Measurements from ENCODE around the gene CPNE5. TPM values are rescaled to one million over a fixed set of nuclear protein-coding genes. Genes with fewer than 3 reads are reported as not detected.

CPNE5 gene
- total and polyA plus RNA-seq, 7 experiments from 2014 or later = 0.09 to 5.1 (median 1.3) TPM; not detected in 1

DNA sequence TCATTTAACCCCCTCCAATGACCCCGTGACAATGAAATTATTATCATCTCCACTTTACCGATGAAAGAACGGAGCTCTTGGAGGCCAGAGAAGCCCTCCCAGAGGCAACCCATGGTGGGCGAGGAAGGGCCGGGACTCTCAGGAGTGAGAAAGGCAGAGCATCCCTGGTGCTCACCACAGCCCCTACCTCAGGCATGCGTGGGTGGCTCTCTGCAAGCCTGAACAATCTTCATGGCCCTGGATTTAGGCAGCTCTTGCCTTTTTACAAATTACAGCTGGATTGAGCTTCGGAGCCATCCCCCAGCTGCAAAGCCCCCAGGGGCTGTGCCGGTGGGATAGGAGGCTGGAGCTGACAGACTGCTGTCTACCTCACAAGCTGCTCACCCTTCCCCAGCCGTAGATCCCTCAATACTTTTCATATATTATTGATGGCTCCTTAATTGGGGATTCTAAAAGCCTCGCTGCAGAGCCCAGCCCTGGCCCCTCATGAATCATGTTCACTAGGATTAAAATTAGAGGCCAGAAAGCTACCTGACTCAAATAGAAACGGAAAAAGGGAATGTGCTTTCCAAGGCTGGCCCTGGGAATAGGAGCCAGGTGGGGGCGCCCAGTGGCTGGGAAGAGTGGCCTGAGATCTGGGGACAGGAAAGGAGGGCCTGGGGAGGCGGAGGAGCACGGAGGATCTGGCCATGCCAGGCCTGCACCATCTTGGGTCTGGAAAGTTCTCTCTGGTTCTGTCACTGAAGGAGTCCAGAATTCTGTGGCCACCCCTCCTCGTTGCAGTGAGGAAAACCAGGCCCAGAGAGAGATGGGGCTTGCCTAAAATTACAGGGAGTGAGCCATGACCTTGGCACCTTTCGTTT is 29.1 kb downstream of the CPNE5 start:
- DNase-seq (no peak), ATAC-seq (no peak)
- Mint-ChIP-seq H3K4me3 (no peak overlapping the region), H3K36me3 (no peaks in the 10 kb centered on the region), H3K9me3 (no peaks in the 10 kb centered on the region), H3K4me1 (peaks cover 0 to 3% (median 0%) of the 10 kb centered on the region in 7 donors), H3K27me3 (peaks cover 0 to 21% (median 5%) of the 10 kb centered on the region in 5 donors), H3K27ac (no peak overlapping the region)
- Histone ChIP-seq H3K4me1 (ENCODE audit: control insufficient read depth in 2 of 2, insufficient read depth in 2 of 2, low read length in 2 of 2) (no peaks in the 10 kb centered on the region), H3K4me3 (ENCODE audit: low read length) (no peak overlapping the region), H3K36me3 (ENCODE audit: control insufficient read depth in 2 of 3, insufficient read depth in 3 of 3, low read length in 3 of 3) (no peaks in the 10 kb centered on the region), H3K9me3 (ENCODE audit: control insufficient read depth in 2 of 3, low read length in 3 of 3) (no peaks in the 10 kb centered on the region), H3K27me3 (ENCODE audit: control insufficient read depth in 2 of 2, insufficient read depth in 2 of 2, low read length in 2 of 2) (no peaks in the 10 kb centered on the region), H3K27ac (ENCODE audit: low read depth, low read length) (no peak overlapping the region)
- POLR2A ChIA-PET = no interaction called here
- CTCF ChIA-PET = no interaction called here
- intact Hi-C loops (cut with micrococcal nuclease) = no loop called here

GRCh38 chr6:36809156-36809555 is 30.1 kb downstream of the CPNE5 start:
- Mint-ChIP-seq H3K4me1 (peaks cover 0 to 3% (median 0%) of the 10 kb centered on the region in 7 donors), H3K27ac (no peak overlapping the region), H3K36me3 (no peaks in the 10 kb centered on the region), H3K27me3 (peaks cover 0 to 27% (median 5%) of the 10 kb centered on the region in 5 donors), H3K9me3 (no peaks in the 10 kb centered on the region), H3K4me3 (no peak overlapping the region)
- Histone ChIP-seq H3K36me3 (ENCODE audit: control insufficient read depth in 2 of 3, insufficient read depth in 3 of 3, low read length in 3 of 3) (no peaks in the 10 kb centered on the region), H3K9me3 (ENCODE audit: control insufficient read depth in 2 of 3, low read length in 3 of 3) (no peaks in the 10 kb centered on the region), H3K27me3 (ENCODE audit: control insufficient read depth in 2 of 2, insufficient read depth in 2 of 2, low read length in 2 of 2) (no peaks in the 10 kb centered on the region), H3K4me3 (ENCODE audit: low read length) (no peak overlapping the region), H3K4me1 (ENCODE audit: control insufficient read depth in 2 of 2, insufficient read depth in 2 of 2, low read length in 2 of 2) (no peaks in the 10 kb centered on the region), H3K27ac (ENCODE audit: low read depth, low read length) (no peak overlapping the region)
- POLR2A ChIA-PET = no interaction called here
- no peak for ATAC-seq
- DNase-seq = no peak
- intact Hi-C loops (cut with micrococcal nuclease) = no loop called here
- CTCF ChIA-PET = interaction anchor here (1.0 kb wide), 1 partner anchor 19 kb away, joined by 3 read pairs; no protein-coding TSS in a partner anchor

DNA sequence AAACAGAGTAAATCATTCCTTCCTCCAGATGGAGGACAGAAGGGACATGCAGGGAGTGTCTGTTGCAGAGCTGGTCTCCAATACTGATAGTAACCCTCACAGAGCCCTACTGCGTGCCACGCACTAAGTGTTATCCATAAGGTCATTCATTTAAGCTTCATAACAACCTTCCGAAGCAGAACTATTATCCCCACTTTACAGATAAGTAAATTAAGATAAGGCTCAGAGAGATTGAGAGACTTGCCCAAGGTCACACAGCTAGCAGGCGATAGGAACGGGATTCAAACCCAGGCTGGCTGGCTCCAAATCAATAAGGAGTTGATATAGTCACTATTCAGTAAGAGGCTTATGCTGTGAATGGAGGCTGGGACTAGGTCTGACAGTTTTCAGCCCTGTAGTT is 30.6 kb downstream of the CPNE5 start:
- H3K4me1 ChIP-seq (ENCODE audit: control insufficient read depth in 2 of 2, insufficient read depth in 2 of 2, low read length in 2 of 2) = no peaks in the 10 kb centered on the region
- Mint-ChIP-seq H3K9me3 (no peaks in the 10 kb centered on the region), H3K4me1 (peaks cover 0 to 3% (median 0%) of the 10 kb centered on the region in 7 donors), H3K36me3 (no peaks in the 10 kb centered on the region), H3K4me3 (no peak overlapping the region), H3K27ac (no peak overlapping the region), H3K27me3 (peaks cover 0 to 32% (median 5%) of the 10 kb centered on the region in 5 donors)
- H3K4me3 ChIP-seq (ENCODE audit: low read length) = no peak overlapping the region
- DNase-seq (no peak), ATAC-seq (no peak)
- no peaks in the 10 kb centered on the region for H3K36me3 ChIP-seq (ENCODE audit: control insufficient read depth in 2 of 3, insufficient read depth in 3 of 3, low read length in 3 of 3)
- ChIA-PET POLR2A (no interaction called here), CTCF (interaction anchor here (1.0 kb wide), 1 partner anchor 18 kb away, joined by 3 read pairs; no protein-coding TSS in a partner anchor)
- no peaks in the 10 kb centered on the region for H3K9me3 ChIP-seq (ENCODE audit: control insufficient read depth in 2 of 3, low read length in 3 of 3)
- intact Hi-C loops (cut with micrococcal nuclease) = no loop called here
- no peak overlapping the region for H3K27ac ChIP-seq (ENCODE audit: low read depth, low read length)
- H3K27me3 ChIP-seq (ENCODE audit: control insufficient read depth in 2 of 2, insufficient read depth in 2 of 2, low read length in 2 of 2) = no peaks in the 10 kb centered on the region

DNA sequence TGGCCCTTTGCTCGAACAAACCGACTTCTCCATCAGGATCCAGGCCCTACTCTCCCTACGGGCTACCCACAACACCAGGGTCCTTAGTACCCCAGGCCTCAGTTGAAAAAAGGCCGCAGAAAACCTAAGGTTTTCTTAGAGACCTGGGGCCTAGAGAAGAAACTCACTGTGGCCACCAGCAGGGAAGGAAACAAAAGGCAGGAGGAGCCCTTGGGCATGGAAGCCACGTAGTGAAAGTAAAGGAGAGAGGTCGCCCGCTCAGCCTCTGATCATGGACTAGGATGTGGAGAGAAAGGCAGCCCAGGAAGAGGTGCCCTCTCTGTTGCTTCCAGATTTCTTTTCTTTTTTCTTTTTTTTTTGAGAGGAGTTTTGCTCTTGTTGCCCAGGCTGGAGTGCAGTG is 31.5 kb downstream of the CPNE5 start:
- peaks cover 0 to 33% (median 5%) of the 10 kb centered on the region in 5 donors for H3K27me3 Mint-ChIP-seq
- Histone ChIP-seq H3K36me3 (ENCODE audit: control insufficient read depth in 2 of 3, insufficient read depth in 3 of 3, low read length in 3 of 3) (no peaks in the 10 kb centered on the region), H3K27me3 (ENCODE audit: control insufficient read depth in 2 of 2, insufficient read depth in 2 of 2, low read length in 2 of 2) (no peaks in the 10 kb centered on the region), H3K9me3 (ENCODE audit: control insufficient read depth in 2 of 3, low read length in 3 of 3) (no peaks in the 10 kb centered on the region), H3K4me3 (ENCODE audit: low read length) (no peak overlapping the region), H3K4me1 (ENCODE audit: control insufficient read depth in 2 of 2, insufficient read depth in 2 of 2, low read length in 2 of 2) (no peaks in the 10 kb centered on the region), H3K27ac (ENCODE audit: low read depth, low read length) (no peak overlapping the region)
- ChIA-PET CTCF (no interaction called here), POLR2A (no interaction called here)
- peak overlapping the region in 1 of 9 donors; percentile 32 for H3K27ac Mint-ChIP-seq
- H3K36me3 Mint-ChIP-seq = no peaks in the 10 kb centered on the region
- H3K4me3 Mint-ChIP-seq = no peak overlapping the region
- DNase-seq = no peak
- H3K4me1 Mint-ChIP-seq = peaks cover 0 to 3% (median 0%) of the 10 kb centered on the region in 7 donors
- intact Hi-C loops (cut with micrococcal nuclease) = no loop called here
- no peaks in the 10 kb centered on the region for H3K9me3 Mint-ChIP-seq
- no peak for ATAC-seq

GRCh38 chr6:36807143-36807542 is 32.1 kb downstream of the CPNE5 start:
- intact Hi-C loops (cut with micrococcal nuclease) = no loop called here
- Histone ChIP-seq H3K27me3 (ENCODE audit: control insufficient read depth in 2 of 2, insufficient read depth in 2 of 2, low read length in 2 of 2) (no peaks in the 10 kb centered on the region), H3K4me3 (ENCODE audit: low read length) (no peak overlapping the region), H3K27ac (ENCODE audit: low read depth, low read length) (no peak overlapping the region), H3K36me3 (ENCODE audit: control insufficient read depth in 2 of 3, insufficient read depth in 3 of 3, low read length in 3 of 3) (no peaks in the 10 kb centered on the region), H3K4me1 (ENCODE audit: control insufficient read depth in 2 of 2, insufficient read depth in 2 of 2, low read length in 2 of 2) (no peaks in the 10 kb centered on the region), H3K9me3 (ENCODE audit: control insufficient read depth in 2 of 3, low read length in 3 of 3) (no peaks in the 10 kb centered on the region)
- H3K9me3 Mint-ChIP-seq = no peaks in the 10 kb centered on the region
- H3K27me3 Mint-ChIP-seq = peaks cover 0 to 33% (median 5%) of the 10 kb centered on the region in 5 donors
- ChIA-PET CTCF (no interaction called here), POLR2A (no interaction called here)
- no peak for DNase-seq
- ATAC-seq = no peak
- no peaks in the 10 kb centered on the region for H3K36me3 Mint-ChIP-seq
- peaks cover 0 to 3% (median 0%) of the 10 kb centered on the region in 7 donors for H3K4me1 Mint-ChIP-seq
- H3K27ac Mint-ChIP-seq = no peak overlapping the region
- no peak overlapping the region for H3K4me3 Mint-ChIP-seq

DNA sequence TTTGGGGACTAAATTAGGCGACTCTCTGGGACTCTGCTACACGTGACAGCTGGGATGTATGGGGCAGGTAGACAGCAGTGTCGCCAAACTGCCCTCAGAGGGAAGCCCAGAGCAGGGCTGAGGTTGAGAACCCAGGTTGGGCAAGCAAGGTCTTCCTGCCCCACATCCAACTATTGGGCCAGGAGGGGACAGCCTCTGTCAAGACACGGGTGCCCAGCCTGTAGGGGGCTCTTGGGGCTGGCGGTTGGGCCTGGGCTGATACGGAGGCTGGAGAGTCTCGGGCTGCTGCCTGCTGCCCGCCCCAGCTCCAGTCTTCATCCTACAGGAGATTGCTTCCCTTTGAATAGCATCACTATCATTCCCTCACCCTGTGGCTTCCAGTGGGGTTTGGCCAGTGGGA is 33.3 kb downstream of the CPNE5 start:
- Histone ChIP-seq H3K9me3 (ENCODE audit: control insufficient read depth in 2 of 3, low read length in 3 of 3) (no peaks in the 10 kb centered on the region), H3K27ac (ENCODE audit: low read depth, low read length) (no peak overlapping the region), H3K4me3 (ENCODE audit: low read length) (no peak overlapping the region), H3K4me1 (ENCODE audit: control insufficient read depth in 2 of 2, insufficient read depth in 2 of 2, low read length in 2 of 2) (no peaks in the 10 kb centered on the region), H3K36me3 (ENCODE audit: control insufficient read depth in 2 of 3, insufficient read depth in 3 of 3, low read length in 3 of 3) (no peaks in the 10 kb centered on the region), H3K27me3 (ENCODE audit: control insufficient read depth in 2 of 2, insufficient read depth in 2 of 2, low read length in 2 of 2) (no peaks in the 10 kb centered on the region)
- H3K36me3 Mint-ChIP-seq = no peaks in the 10 kb centered on the region
- intact Hi-C loops (cut with micrococcal nuclease) = no loop called here
- peaks cover 0 to 33% (median 5%) of the 10 kb centered on the region in 5 donors for H3K27me3 Mint-ChIP-seq
- ChIA-PET CTCF (no interaction called here), POLR2A (no interaction called here)
- no peak overlapping the region for H3K27ac Mint-ChIP-seq
- H3K9me3 Mint-ChIP-seq = no peaks in the 10 kb centered on the region
- peaks cover 0 to 3% (median 0%) of the 10 kb centered on the region in 7 donors for H3K4me1 Mint-ChIP-seq
- no peak for ATAC-seq
- no peak overlapping the region for H3K4me3 Mint-ChIP-seq
- DNase-seq = no peak

All from naive thymus-derived CD4-positive, alpha-beta T cell (primary cell).